Cortex of kidney (tissue), 1 donor: Measurements from ENCODE around the gene FCER1G.
"Not testable (repeated sequence)": the region's sequence is repeated elsewhere in the genome, so short reads cannot be mapped to it uniquely, and the experiment has no call there.

Source experiments
- DNase-seq: peaks from one replicate; lab custom pipeline; 2025; lab: John Stamatoyannopoulos, UW

FCER1G gene

GRCh38 chr1:161233102-161233501, 18.0 kb downstream of the FCER1G start:
- no peak for DNase-seq

GRCh38 chr1:161235957-161236775, 21.1 kb downstream of the FCER1G start:
- no peak for DNase-seq

- DNase-seq, result no peak
Observed at GRCh38 chr1:161238039-161238473, 23.0 kb downstream of the FCER1G start, which contains the start of gene NR1I3. NR1I3 (minus strand) TSS chr1:161238203; CDS start chr1:161236565, 1,638 bp downstream.

- no peak for DNase-seq
Observed at GRCh38 chr1:161241682-161242081, 26.6 kb downstream of the FCER1G start.

- DNase-seq, result no peak
Observed at GRCh38 chr1:161242313-161242712, 27.2 kb downstream of the FCER1G start.

- no peak for DNase-seq
Observed at GRCh38 chr1:161244888-161245287, 29.8 kb downstream of the FCER1G start.

- DNase-seq, result not testable (repeated sequence)
Observed at GRCh38 chr1:161250100-161250499, 35.0 kb downstream of the FCER1G start.

- DNase-seq, result no peak
Observed at GRCh38 chr1:161250829-161251228, 35.7 kb downstream of the FCER1G start.

GRCh38 chr1:161251579-161251978, 36.5 kb downstream of the FCER1G start:
- DNase-seq, result no peak

GRCh38 chr1:161255302-161255701, 40.2 kb downstream of the FCER1G start:
- DNase-seq, result not testable (repeated sequence)

GRCh38 chr1:161255955-161256520, 40.9 kb downstream of the FCER1G start:
- not testable (repeated sequence) for DNase-seq

- DNase-seq, result not testable (repeated sequence)
Observed at GRCh38 chr1:161257109-161257508, 42.0 kb downstream of the FCER1G start.

GRCh38 chr1:161258439-161259344, 43.6 kb downstream of the FCER1G start, which contains the start of gene PCP4L1:
PCP4L1 (plus strand) TSS chr1:161258745; CDS start chr1:161258975, 230 bp downstream.
- no peak for DNase-seq

- DNase-seq, result no peak
Observed at GRCh38 chr1:161259345-161259702, 44.2 kb downstream of the FCER1G start.

- DNase-seq, result no peak
Observed at GRCh38 chr1:161259765-161260164, 44.7 kb downstream of the FCER1G start.

- DNase-seq, result no peak
Observed at GRCh38 chr1:161260376-161261260, 45.5 kb downstream of the FCER1G start.

GRCh38 chr1:161261261-161262235, 46.5 kb downstream of the FCER1G start:
- no peak for DNase-seq

GRCh38 chr1:161265305-161265704, 50.2 kb downstream of the FCER1G start:
- no peak for DNase-seq

- DNase-seq, result no peak
Observed at GRCh38 chr1:161266202-161266601, 51.1 kb downstream of the FCER1G start.

- no peak for DNase-seq
Observed at GRCh38 chr1:161266836-161267235, 51.7 kb downstream of the FCER1G start.
